GM19239 (cell line): ENCODE data around the gene PID1.

ENCODE experiments used
- DNase-seq: peaks from one replicate; pipeline ENCODE4 v3.0.0; 2011; ENCODE audit warnings: low spot score; ENCODE audit not compliant: insufficient read length
- FAIRE-seq: peaks from 2 replicates; lab custom pipeline; 2011; peaks lifted over from hg19 to GRCh38; lab: Jason Lieb, UNC

Gene PID1

DNA sequence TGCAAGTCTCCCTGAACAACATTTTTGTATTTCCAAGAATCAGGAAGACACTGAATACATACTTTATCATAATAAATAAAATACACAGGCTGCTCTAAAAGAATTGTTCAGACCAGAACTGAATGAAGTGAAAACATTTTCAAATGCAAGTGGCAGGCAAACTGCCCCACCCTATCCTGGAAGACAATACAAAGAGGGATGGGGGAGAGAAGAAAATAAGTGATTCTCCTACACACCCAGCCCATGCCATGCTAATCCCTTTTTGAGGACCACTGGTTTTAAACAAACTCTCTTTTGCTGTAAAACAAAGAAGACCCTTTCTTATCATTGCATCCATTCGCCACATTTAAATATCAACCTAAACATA, 95.6 kb downstream of the PID1 start:
- FAIRE-seq (no peak), DNase-seq (no peak)

DNA sequence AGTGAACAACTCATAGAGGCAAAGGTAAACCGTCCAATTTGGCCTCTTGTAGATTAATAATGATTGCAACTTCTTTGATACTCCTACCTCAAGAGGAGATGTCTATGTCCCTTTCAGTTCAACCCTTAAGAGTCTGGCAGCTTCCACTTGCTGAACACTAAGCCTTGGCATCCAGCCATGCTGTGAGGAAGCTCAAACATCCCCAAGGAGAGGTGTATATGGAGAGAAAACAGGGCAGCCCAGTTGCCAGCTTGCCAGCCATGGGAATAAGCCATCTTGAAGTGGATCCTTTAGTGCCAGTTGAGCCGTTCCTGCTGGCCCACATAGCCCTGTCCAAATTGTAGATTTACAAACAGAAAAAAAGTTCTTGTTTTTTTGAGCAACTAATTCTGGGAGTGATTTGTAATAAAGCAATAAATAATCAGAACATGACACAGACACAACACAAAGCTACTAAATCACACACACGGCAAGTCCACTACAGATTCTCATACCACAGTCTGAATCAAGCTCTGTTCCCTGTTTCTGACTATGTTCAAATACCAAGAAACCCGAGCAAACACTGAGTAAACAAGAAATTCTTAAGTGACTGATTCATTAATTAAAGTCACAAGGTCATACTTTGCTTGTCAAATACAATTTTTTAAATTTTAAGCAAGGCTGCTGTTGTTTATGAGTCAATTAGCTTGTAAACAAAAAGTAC, 96.1 kb downstream of the PID1 start:
- DNase-seq (no peak), FAIRE-seq (no peak)

DNA sequence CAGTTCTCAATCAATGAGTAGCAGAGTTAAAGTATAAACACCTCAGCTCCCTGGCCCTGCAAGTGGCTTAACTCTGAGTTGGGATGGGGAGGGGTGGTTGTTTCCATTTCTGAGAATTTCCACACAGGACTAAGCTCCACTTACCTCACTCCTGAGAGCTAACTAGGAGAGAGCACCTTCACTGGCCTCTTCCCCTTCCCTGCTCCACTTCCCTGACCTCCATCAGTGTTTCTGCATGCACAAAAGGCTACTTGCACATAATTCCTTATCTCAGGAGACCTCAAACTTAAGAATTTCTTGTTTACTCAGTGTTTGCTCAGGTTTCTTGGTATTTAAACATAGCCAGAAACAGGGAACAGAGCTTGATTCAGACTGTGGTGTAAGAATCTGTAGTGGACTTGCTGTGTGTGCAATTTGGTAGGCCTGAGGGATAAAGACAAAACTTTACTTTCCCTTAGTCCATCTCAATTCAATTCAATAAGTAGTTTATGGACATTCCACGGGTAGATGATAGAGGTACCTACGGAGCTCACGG, 97.2 kb downstream of the PID1 start:
- DNase-seq (no peak), FAIRE-seq (no peak)

DNA sequence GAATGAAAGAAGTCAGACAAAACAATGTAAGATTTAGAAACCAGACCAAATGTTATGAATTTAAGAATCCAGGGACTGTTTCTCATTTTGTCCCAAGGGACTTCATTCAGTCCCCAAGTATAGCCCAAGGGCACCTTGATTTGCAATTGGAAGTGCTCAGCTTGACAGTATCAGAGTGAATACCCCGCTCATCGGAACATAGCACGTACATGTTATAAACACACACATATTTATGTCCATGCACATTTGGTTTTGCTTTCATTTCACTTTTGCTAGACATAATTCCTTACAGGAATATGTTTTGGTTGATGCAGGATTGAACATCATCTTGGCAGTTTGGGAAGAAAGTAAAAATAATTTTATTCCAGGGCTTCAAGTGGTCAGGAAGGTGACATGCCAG, 100.2 kb downstream of the PID1 start:
- DNase-seq, result no peak
- FAIRE-seq, result no peak

DNA sequence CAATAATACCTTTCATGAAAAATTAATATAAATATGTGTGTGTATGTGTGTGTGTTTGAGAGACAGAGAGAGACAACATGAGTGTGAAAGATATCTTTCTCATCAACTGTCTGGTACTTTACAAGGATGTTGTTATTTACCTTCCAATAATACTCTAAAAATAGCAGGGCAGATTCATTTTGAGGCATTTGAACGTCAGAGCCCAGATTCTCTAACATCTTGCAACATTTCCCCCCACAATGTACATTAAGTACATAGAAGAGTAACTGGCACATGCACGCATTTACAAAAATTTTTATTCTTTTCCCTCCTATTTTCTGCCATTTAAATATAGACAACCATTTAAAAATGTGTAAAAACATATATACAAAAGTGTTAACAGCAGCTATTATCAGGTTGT, 100.9 kb downstream of the PID1 start:
- DNase-seq, result no peak
- no peak for FAIRE-seq

DNA sequence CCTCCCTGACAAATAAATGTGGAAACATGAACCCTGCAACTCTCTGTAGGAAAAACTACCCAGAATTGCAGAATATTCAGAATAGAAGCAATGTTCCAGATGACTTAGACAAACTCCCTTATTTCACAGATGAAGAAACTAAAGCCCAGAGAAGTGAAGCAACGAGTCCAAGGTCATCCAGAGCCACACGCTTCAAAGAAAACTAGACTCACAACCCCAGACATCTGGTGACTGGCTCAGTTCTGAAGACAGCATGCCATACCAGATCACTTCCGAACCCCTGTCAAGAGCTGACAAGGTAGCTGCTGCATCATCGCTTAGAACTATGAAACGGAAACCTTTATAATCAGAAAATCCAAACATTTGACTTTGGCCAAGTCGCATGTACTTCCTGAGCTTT, 101.3 kb downstream of the PID1 start:
- no peak for FAIRE-seq

DNA sequence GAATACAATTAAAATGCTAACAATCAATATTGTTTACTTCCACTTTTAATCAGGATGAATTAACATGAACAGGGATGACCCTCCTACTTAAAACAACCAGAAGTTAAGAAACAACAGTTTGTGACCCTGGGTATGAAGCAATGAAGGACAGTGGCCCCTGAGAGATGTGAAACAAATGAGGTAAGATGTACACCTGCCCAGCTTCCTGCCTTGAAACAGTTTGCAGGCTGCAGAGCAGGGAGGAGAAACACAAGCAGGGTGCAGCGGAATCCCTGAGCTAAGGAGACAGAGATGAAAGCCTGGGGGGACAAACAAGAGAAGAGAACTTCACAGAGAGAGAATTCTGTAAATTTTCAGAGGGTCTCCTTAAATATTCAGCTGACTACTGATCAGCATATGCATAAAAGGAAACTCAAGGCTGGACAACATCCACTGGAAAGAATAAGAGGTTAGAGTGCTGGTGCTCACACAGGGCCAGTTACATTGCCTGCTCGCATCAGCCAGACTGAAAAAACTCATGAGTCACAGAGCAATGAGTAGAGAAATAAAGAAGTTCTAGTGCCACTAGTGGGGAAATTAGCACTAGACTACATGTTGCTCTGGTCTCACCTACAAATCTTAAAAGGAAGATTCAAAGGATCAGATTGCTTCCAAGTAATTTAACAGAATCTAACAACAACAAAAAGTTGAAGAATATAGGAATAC, 106.4 kb downstream of the PID1 start:
- DNase-seq, result no peak
- no peak for FAIRE-seq

More for the DNA sequence above, 101.3 kb downstream of the PID1 start:
- no peak for DNase-seq

DNA sequence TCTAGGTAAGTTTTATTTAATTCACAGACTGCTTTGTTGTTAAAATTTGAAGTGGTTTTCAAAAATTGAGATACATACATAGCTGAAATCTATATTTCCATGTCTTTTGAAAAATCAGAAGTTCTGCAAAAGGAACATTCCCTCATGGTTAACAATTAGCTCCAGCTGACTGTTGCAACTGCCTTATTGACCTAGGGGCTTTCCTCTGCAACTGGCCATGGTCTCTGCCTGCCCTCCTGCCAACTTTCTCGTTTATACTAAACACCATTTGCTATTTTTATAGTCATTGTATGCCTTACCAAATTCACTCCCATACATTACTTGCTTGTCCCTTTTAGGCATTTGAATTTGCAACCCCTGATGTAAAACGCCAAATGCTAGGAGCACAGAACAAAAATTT, 107.2 kb downstream of the PID1 start:
- no peak for FAIRE-seq
- no peak for DNase-seq

DNA sequence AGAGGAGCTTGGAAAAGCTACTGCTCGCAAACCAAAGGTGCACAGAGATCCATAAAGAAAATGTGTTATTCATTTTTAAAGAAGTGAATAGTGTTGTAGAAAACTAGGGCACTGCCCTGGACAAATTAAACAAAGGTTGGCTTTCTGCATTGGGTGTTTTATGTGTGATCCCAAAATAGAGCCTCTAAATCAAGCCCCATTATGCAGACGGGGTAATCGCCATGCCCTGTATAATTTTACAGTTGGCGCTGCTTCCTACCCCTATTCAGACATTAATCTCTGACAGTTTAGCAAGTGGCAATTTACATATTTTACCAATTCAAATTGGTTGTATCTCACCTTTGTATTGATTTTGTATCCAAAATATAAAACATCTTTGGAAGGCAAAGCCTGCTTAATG, 109.1 kb downstream of the PID1 start:
- FAIRE-seq (no peak), DNase-seq (no peak)

DNA sequence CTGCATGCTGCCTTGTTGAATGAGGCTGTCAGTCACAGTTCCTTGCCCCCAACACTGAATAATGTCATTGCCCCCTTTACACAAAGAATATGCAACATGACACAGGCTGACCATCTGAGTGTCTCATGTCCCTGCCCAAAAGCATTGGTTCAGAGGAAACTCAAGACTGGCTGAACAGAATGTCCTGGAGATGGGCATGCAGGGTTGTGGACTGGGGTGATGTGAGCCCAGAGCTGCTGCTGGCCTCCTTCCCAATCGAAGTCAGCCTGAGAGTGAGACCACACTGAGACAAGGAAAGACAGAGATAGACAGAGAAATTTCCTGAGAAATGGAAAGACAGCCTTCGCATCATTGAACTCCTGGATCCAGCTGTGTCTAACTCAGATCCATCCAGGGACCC, 110.1 kb downstream of the PID1 start:
- FAIRE-seq, result no peak

DNA sequence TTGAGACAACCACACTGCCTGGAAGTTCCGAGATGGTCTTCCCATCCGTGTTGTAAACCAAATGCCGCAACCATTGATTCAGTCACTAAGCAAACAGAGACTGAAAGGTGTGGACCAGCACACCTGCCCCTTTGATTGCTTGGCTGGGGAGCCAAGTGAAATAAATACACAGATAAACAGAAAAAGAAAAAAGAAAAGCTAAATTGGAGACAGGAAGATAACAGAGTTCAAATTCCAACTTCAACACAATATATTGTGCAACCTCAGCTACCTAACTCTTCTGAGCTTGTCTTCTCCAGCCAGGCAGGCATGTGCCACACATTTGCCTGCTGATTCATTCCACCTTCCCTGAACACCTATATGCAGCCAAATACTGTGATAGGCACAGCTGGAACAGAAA, 110.9 kb downstream of the PID1 start:
- no peak for FAIRE-seq
- DNase-seq, result no peak

More for the DNA sequence above, 110.1 kb downstream of the PID1 start:
- DNase-seq, result no peak

DNA sequence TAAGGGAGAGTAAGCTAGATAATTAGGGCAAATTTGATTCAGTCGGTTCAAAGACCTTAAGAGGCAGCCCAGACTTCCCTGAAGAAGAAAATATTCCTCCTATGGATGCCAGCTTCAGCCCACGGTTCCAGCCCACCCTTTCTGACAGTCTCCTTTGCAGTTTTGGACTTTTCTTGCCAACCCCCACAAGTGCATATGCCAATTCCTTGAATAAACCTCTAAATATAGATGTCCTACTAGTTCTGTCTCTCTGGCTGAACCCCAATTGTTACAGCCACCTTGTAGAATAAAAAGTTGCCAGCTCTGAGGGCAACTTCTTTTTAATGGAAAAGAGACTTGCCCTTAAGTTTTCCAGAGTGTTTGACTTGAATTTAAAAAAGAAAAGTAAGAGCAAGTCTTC, 111.7 kb downstream of the PID1 start:
- DNase-seq (no peak), FAIRE-seq (no peak)

DNA sequence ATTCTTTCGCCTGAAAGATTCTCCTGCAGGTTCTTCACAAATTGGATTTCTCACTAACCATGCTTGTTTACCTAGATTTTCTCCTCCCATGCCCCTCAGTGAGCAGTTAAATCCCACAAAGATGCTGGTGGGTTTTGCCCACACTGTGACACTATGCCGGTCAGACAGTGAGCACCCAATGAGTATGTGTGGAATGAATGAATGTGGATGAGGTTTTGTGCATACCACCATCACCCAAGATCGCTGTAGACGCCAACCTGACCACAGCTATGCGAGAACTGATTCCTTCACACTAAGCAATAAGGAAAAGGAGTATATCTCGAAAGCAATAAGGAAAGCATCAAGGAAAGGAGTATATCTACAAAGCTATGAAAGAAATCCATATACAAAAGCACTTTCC, 116.7 kb downstream of the PID1 start:
- no peak for DNase-seq
- FAIRE-seq, result no peak

DNA sequence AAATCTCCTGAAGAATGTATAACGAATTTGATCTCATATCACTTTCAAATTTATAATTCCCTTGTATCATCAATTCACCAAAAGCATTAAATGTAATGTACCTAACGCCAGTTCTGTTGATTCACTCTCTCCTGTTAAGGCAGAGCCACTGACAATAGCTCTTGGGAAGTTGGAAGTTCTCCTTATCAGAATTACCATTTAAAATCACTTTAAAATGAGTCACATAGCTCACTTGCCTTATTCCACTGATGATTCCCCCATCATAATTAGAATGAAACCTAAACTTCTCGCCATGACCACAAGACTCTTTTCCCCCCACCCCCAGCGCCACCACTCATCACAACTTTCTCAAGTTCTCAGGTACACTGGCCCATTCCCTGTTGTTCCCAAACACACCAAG, 117.1 kb downstream of the PID1 start:
- no peak for FAIRE-seq
- no peak for DNase-seq

DNA sequence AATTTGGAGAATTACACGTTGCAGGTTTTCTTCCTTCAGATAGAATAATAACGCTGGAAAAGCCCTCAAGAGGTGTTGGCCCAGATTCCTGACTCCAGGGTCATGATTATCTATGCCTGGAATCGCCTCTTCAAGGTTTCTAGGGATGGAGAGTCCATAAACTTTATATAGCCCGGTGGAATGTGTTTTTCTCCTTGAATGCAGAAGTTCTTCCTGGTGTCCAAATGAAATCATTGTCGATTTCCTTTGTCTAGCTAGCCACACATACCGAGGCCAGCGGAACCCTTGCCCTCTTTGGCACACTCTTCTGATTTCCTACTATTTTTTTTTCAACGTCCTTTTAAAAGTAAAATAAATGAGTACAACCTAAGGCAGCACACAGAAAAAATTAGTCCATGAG, 117.8 kb downstream of the PID1 start:
- DNase-seq (no peak), FAIRE-seq (no peak)

DNA sequence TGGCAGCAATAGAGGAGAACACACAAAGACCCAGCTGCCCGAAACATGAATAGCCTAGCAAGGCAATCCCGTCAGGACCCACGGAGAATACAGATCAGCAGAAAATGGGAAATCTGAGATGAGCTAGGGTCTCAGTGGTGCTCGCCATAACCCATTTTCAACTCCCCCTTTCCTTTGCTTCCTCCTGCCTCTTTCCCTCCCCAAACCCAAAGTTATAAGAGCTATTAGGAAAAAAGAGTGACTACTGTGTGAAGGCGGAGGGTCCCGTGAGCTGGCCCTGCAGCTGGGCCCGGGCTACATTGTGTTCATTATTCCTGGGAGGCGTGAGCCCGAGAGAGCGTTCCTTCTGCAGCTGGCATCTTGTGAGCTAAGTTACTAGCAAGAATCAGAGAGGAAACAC, 118.4 kb downstream of the PID1 start:
- DNase-seq, result no peak
- no peak for FAIRE-seq

DNA sequence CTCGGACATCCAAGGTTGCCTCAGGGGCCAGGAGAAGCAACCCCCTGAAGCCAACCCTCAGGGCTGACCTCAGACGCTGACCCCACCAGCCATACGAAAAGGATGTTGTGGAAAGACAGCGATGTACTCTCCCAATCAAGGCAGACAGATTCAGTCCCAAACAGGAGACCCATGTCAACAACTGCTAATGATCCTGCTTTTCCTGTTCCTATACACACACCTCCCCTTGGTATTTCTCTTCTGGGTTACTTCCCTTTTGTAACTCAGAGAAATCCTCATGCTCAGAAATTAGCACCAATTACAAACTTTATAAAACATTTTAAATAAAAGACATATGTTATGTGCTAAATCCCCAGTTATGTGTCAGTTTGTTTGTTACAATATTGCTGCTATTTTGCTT, 120.8 kb downstream of the PID1 start:
- no peak for FAIRE-seq
- no peak for DNase-seq

DNA sequence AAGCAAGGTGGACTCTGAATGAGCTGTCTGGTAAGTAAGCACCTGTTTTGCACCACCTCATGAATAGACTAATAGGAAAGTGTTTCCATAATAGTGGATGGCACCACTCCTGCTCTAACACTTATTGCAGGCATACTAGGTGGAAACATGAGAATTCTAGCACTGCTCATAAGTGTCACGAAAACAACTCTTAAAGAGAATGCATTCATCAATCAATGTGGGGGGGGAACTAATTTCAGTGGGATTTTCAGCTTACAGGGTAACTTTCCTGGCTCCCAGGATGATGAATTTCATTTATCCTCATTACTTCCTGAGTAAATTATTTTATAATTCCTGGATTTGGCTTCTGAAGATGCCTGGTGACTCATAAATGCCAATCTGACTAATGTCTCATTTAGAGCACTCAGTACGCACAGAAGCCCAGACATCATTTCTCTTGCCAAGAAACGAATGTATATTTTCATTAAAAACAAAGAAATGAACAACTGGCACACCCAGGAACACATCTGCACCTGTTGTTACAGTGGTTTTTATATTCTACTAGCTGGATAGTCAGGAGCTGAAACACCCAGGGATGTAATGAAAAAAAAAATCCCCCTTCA, 129.6 kb downstream of the PID1 start:
- no peak for FAIRE-seq

DNA sequence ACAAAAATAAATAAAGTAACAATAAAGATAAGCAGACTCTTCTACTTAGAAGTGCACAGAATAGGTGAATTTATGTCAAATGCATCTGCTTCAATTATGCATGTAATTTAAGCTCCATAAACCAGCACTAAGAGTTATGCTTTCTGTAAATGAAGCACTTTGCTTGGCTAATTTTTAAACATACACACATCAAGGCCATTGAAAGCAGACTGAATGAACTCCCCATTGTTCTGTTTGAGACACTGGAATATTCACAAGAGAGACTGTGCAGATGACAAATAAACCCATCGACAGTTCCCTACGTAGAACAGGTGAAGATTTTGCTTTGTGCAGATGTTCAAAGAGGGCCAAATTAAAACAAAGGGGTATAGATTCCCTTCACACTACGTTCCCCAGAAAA, 133.4 kb downstream of the PID1 start:
- FAIRE-seq (no peak), DNase-seq (no peak)

More for the DNA sequence above, 129.6 kb downstream of the PID1 start:
- DNase-seq, result no peak

DNA sequence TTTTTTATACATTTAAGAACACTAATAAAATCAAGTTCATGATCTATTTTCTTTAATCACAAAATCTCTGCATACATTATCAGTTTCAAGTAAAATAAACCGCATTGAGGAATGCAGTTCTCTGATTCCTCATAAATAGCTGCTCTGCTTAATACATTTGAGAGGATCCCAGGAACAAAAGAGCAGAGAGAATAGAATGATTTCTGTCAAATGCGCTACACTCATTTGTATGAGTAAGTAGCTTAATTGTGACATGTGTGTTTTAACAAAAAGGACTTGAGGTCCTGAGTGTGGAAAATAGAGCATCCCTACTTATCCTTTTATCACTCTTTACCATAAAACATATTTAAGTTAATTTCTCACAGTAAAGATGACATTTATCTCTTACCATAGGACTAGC, 134.0 kb downstream of the PID1 start:
- no peak for DNase-seq
- FAIRE-seq, result no peak

DNA sequence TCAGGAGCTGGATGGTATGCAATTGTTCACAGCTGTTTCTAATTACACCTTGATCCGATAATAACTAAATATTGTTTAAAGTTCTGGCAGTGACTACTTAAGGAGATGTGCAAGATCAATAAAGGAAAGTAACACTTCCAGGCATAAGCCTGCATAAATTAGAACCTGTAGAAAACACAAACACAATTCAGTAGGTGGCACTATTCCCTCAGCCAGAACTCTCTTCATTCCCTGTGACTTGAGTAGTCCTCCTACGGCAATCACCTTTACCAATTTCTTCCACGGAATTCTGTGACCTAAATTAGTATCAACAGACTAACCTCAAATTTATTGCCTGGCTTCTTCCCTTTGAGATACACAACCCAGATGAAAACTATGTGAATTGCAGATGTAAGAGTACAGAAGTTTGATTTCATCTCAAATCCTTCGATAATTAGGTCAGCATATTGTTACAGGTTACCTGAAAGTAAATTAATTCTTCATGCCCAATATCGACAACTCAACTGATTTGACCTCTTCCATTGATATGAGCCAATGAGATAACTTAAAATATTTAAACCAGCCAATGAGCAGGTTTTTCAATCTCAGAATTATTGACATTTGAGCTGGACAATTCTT, 137.8 kb downstream of the PID1 start:
- no peak for FAIRE-seq

More for the DNA sequence above, 137.8 kb downstream of the PID1 start:
- DNase-seq, result no peak
